HG03060 (cell line): ENCODE measurements around the gene ISG15.
"Not testable (repeated sequence)": the region's sequence is repeated elsewhere in the genome, so short reads cannot be mapped to it uniquely, and the experiment has no call there.

Source experiments
- ATAC-seq: cut with Tn5 transposase; IDR thresholded peaks from one replicate; pipeline ENCODE4 v1.9.1; 2021; ENCODE audit warnings: low read depth, moderate number of reproducible peaks; ENCODE audit not compliant: unreplicated experiment

Gene ISG15

GRCh38 chr1:974687-975328 is 38.5 kb upstream of the ISG15 start:
- no peak for ATAC-seq

GRCh38 chr1:975365-975764 is 37.9 kb upstream of the ISG15 start:
- no peak for ATAC-seq

- no peak for ATAC-seq
Measured at GRCh38 chr1:975896-976683, 37.2 kb upstream of the ISG15 start.

- ATAC-seq: not testable (repeated sequence)
Measured at GRCh38 chr1:976791-977190, 36.5 kb upstream of the ISG15 start.

GRCh38 chr1:978069-978834 is 35.0 kb upstream of the ISG15 start:
- no peak for ATAC-seq

- ATAC-seq: no peak
Measured at GRCh38 chr1:978835-979743, 34.2 kb upstream of the ISG15 start.

- no peak for ATAC-seq
Measured at GRCh38 chr1:979744-980072, 33.6 kb upstream of the ISG15 start.

GRCh38 chr1:980137-980571 is 33.1 kb upstream of the ISG15 start:
- no peak for ATAC-seq

GRCh38 chr1:980602-981395 is 32.5 kb upstream of the ISG15 start:
- no peak for ATAC-seq

GRCh38 chr1:981491-981954 is 31.8 kb upstream of the ISG15 start:
- no peak for ATAC-seq

- no peak for ATAC-seq
Measured at GRCh38 chr1:981955-982558, 31.2 kb upstream of the ISG15 start, which contains the start of gene PERM1. Gene PERM1, minus strand, starts transcription at chr1:982093. Its CDS starts 1,064 bp downstream, at chr1:981029.

- no peak for ATAC-seq
Measured at GRCh38 chr1:982765-983436, 30.4 kb upstream of the ISG15 start.

GRCh38 chr1:983798-984475 is 29.4 kb upstream of the ISG15 start:
- ATAC-seq: no peak

- no peak for ATAC-seq
Measured at GRCh38 chr1:984476-984814, 28.9 kb upstream of the ISG15 start.

GRCh38 chr1:985126-985525 is 28.2 kb upstream of the ISG15 start:
- ATAC-seq: no peak

- not testable (repeated sequence) for ATAC-seq
Measured at GRCh38 chr1:988061-988460, 25.2 kb upstream of the ISG15 start.

- ATAC-seq: not testable (repeated sequence)
Measured at GRCh38 chr1:991275-991674, 22.0 kb upstream of the ISG15 start.

- no peak for ATAC-seq
Measured at GRCh38 chr1:991895-992294, 21.4 kb upstream of the ISG15 start.
